Measurements from ENCODE around the gene GATA3.

Gene GATA3

DNA sequence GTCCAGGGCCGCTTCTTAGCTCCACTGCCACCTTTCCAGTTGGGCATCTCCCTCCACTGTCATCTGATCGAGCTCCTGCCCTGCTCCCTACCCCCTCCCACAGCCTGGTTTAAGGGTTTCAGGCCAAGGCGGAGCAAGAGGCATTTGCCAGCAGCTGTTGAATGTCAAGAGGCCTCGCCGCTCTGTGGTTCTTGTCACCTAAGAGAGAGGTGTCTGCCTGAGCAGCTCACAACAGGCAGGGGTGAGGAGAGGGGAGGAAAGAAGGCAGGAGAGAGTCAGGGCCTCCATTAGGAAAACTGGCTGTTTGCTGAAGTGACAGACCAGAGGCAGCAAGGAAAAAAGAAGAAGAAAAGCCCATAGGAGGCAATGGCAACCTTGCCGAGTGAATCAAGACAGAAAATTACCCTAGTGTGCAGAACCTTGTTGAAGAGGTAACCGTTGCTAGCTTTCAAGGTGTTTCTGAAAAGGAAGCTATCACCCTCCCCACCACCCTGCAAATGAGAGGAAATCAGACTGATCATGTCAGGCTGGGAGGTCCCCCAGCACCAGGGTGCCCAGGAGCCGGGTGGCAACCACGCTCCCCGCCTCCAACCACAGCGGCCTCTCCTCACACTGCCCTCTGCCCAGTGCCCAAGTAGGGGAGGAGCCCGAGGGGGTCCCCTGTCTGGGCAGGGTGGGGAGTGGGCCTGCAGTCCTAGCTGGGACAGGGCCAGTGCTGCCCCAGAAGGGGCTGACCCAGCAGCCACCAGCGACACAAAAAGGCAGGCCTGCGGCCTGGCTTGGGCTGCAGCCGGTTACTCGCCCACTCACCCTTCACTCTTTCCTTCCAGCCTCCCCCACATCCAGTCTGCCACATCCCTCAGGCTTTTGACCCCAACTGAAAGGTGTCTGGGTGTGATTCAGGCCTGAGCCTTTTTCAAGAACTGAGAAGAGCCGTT, 7.1 kb downstream of the GATA3 start:
- TF ChIP-seq SPI1 (IDR thresholded peaks at IDR 0.05; ENCODE audit: low read depth, low read length) (peak; percentile 33; the same call in 1 of the 2 replicates), POLR2A (IDR thresholded peaks at IDR 0.05; ENCODE audit: low read depth, low read length) (no peak)
- no peak for DNase-seq (ENCODE audit: insufficient read length, low spot score)
- FAIRE-seq = no peak

DNA sequence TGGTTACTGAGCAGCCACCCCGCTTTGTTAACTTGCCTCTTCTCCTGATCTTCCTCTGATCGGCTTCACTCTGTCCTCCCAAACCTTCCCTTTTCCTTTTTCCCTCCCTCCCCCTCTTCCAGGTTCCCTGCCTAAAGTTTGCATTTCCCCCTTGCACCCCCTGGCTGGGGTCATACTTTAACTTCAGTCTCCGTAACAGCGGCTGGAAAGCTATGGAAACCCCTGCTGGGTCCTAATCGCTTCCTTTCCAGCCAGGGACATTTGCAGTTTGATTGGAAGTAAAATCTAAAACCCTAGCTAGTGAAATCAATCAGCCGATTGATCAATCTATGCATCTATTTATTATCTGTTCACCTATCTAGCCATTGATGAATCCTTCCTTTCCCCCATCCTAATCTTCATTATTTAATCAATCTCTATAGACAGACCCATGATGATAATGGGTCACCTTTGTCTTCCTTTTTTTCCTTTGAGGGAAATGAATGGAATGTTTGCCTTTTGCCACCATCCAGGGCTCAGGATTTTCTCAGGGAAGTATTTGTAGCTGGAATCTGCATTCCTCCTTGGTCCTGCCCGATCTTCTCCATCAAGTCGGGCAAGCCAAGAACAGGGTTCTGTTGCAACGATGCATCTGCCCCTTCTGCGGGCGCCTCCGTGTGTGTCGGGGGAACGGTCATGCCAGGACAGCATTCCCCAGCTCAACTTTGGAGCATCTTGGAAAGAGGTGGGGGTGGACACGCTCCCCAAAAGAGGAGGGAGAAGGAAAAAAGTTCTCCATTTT, 8.8 kb downstream of the GATA3 start:
- FAIRE-seq (no peak), DNase-seq (ENCODE audit: insufficient read length, low spot score) (no peak)
- TF ChIP-seq POLR2A (IDR thresholded peaks at IDR 0.05; ENCODE audit: low read depth, low read length) (no peak), POLR2AphosphoS5 (IDR thresholded peaks at IDR 0.05; ENCODE audit: low read depth, low read length) (no peak), PAX5 (IDR thresholded peaks at IDR 0.05; ENCODE audit: insufficient read depth, low read length, severe bottlenecking) (no peak), SPI1 (IDR thresholded peaks at IDR 0.05; ENCODE audit: low read depth, low read length) (no peak), POU2F2 (IDR thresholded peaks at IDR 0.05; ENCODE audit: low read depth, low read length) (no peak), TAF1 (IDR thresholded peaks at IDR 0.05; ENCODE audit: low read depth, low read length) (no peak)

DNA sequence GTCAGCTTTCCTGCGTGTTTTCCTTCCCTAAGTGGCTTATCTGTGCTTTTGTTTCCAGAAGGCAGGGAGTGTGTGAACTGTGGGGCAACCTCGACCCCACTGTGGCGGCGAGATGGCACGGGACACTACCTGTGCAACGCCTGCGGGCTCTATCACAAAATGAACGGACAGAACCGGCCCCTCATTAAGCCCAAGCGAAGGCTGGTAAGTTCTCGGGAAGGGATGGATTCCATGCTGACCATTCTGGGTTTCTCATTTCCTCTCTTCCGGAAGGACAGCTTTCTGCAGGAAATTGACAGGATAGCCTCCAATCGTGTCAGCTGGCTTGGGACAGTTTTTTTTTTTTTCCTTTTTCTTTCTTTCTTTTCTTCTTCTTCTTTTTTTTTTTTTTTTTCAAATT, 9.4 kb downstream of the GATA3 start:
- no peak for FAIRE-seq
- DNase-seq (ENCODE audit: insufficient read length, low spot score) = no peak
- TF ChIP-seq TAF1 (IDR thresholded peaks at IDR 0.05; ENCODE audit: low read depth, low read length) (no peak), POLR2A (IDR thresholded peaks at IDR 0.05; ENCODE audit: low read depth, low read length) (no peak), POLR2AphosphoS5 (IDR thresholded peaks at IDR 0.05; ENCODE audit: low read depth, low read length) (no peak), PAX5 (IDR thresholded peaks at IDR 0.05; ENCODE audit: insufficient read depth, low read length, severe bottlenecking) (no peak), SPI1 (IDR thresholded peaks at IDR 0.05; ENCODE audit: low read depth, low read length) (no peak), POU2F2 (IDR thresholded peaks at IDR 0.05; ENCODE audit: low read depth, low read length) (no peak)

DNA sequence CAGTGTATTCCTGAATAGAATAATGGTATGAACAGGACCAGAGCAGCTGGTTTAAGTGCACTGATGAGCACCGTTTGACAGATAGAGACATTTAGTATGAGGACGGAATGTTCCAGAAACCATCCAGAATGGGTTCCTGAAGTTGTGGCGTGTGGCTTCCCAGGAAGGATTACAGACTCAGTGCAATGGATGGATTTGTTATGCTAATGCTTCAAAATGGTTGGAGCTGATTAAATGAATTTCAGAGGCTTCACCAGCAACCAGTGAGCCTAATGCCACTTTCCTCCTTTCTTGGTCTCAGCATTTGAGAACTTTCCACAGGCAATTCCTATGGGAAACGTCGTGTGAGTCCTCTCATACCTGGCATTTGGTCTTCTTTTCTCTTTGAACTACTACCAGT, 9.9 kb downstream of the GATA3 start:
- no peak for FAIRE-seq
- DNase-seq (ENCODE audit: insufficient read length, low spot score) = no peak
- TF ChIP-seq TAF1 (IDR thresholded peaks at IDR 0.05; ENCODE audit: low read depth, low read length) (no peak), SPI1 (IDR thresholded peaks at IDR 0.05; ENCODE audit: low read depth, low read length) (no peak)

DNA sequence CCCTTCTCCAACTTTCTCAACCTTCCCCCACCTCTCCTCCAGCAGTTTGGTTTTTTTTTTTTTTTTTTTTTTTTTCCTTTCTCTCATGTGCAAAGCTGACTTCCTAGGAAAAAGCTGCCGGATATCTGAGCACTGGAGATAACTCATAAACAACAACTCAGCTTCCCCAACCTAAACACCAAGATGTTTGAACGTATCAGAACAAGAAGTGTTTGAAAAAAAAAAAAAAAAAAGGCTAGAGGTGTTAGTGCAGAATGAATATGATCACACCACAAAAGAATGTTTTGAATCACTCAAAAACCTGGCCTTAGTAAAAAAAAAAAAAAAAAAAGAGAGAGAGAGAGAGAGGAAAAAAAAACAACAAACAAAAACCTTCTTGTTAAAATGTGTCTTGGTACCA, 11.2 kb downstream of the GATA3 start:
- no peak for TF ChIP-seq SPI1 (IDR thresholded peaks at IDR 0.05; ENCODE audit: low read depth, low read length)
- TF ChIP-seq PAX5 (IDR thresholded peaks at IDR 0.05; ENCODE audit: insufficient read depth, low read length, severe bottlenecking) = no peak
- no peak for TF ChIP-seq POLR2AphosphoS5 (IDR thresholded peaks at IDR 0.05; ENCODE audit: low read depth, low read length)
- no peak for TF ChIP-seq TAF1 (IDR thresholded peaks at IDR 0.05; ENCODE audit: low read depth, low read length)
- TF ChIP-seq POU2F2 (IDR thresholded peaks at IDR 0.05; ENCODE audit: low read depth, low read length) = no peak
- no peak for TF ChIP-seq POLR2A (IDR thresholded peaks at IDR 0.05; ENCODE audit: low read depth, low read length)
- no peak for FAIRE-seq
- no peak for DNase-seq (ENCODE audit: insufficient read length, low spot score)

DNA sequence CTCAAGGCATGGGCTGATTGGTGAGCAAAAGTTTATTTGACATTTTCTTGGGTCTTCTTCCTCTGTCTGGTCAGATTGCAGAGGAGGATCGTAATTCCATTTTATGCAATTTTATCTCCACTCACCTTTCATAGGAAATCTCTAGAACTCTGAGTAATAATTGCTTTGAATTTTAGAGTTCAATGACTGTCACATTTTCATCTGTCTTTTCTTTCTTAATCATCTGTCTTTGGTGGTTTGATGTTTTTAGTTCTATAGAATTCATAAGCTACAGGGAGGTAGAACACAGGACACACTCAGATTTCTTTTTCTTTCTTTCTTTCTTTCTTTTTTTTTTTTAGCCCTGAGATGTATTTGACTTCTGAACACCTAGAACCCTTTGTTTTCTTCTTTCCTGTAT, 11.6 kb downstream of the GATA3 start:
- TF ChIP-seq TAF1 (IDR thresholded peaks at IDR 0.05; ENCODE audit: low read depth, low read length) (no peak), POU2F2 (IDR thresholded peaks at IDR 0.05; ENCODE audit: low read depth, low read length) (no peak), SPI1 (IDR thresholded peaks at IDR 0.05; ENCODE audit: low read depth, low read length) (no peak), POLR2AphosphoS5 (IDR thresholded peaks at IDR 0.05; ENCODE audit: low read depth, low read length) (no peak), PAX5 (IDR thresholded peaks at IDR 0.05; ENCODE audit: insufficient read depth, low read length, severe bottlenecking) (no peak), POLR2A (IDR thresholded peaks at IDR 0.05; ENCODE audit: low read depth, low read length) (no peak)
- FAIRE-seq = no peak
- no peak for DNase-seq (ENCODE audit: insufficient read length, low spot score)

DNA sequence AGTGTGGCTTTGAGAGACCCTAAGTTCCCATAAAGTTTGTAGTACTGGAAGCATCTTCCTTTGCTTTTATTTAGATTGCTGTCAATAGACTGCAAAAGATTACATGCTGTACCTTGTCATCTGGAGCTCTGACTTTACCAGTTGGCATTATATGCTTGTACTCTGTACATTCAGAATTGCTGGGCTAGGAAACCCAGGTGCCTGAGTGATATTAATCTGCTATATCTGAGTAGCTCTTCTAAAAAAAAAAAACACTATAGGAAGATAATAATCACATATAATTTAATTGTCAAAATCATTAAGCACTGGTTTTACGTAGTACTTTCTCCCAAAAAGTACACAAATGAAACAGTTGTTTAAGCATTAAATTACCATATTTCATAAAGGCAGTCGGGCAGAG, 12.3 kb downstream of the GATA3 start:
- FAIRE-seq (no peak), DNase-seq (ENCODE audit: insufficient read length, low spot score) (no peak)
- TF ChIP-seq POLR2AphosphoS5 (IDR thresholded peaks at IDR 0.05; ENCODE audit: low read depth, low read length) = no peak

DNA sequence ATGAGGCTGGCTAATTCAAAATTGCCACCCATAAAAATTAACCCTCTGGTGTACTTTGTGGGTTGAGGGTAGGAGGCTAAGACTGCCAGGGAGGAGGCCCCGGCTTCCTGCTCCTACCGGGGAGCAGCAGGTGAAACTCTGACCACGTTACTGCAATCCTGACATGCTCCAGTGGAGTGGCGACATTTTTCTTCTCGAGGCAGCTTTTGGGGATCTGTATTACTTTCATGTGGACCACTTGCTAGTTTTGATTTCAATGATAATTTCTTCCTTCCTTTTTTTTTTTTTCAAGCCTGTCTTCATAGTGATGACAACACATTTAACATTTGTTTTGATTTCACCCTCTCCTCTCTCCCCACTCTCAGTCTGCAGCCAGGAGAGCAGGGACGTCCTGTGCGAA, 14.6 kb downstream of the GATA3 start:
- TF ChIP-seq SPI1 (IDR thresholded peaks at IDR 0.05; ENCODE audit: low read depth, low read length) (no peak), POU2F2 (IDR thresholded peaks at IDR 0.05; ENCODE audit: low read depth, low read length) (no peak), TAF1 (IDR thresholded peaks at IDR 0.05; ENCODE audit: low read depth, low read length) (no peak), PAX5 (IDR thresholded peaks at IDR 0.05; ENCODE audit: insufficient read depth, low read length, severe bottlenecking) (no peak), POLR2AphosphoS5 (IDR thresholded peaks at IDR 0.05; ENCODE audit: low read depth, low read length) (no peak), POLR2A (IDR thresholded peaks at IDR 0.05; ENCODE audit: low read depth, low read length) (no peak)
- DNase-seq (ENCODE audit: insufficient read length, low spot score) = no peak
- FAIRE-seq = peak; percentile 5

DNA sequence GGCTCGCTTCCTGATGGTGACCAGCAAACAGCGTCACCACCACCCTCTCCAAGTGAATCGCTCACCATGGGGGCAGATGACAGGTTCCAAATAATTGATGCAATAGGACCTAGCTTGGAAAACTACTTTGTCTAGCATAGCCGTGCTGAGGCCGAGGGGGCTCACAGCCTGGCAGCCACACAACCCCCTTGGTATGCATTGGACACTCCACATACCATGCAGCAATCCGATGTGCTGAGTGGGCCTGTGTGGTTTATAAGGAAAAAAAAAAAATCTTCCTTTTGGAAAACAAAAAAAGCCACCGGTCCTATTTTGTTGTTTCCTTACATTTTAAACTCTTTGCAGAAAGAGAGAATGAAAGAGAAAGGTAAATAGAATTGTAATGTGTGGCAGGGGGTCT, 15.1 kb downstream of the GATA3 start:
- TF ChIP-seq TAF1 (IDR thresholded peaks at IDR 0.05; ENCODE audit: low read depth, low read length) (no peak), SPI1 (IDR thresholded peaks at IDR 0.05; ENCODE audit: low read depth, low read length) (no peak), POU2F2 (IDR thresholded peaks at IDR 0.05; ENCODE audit: low read depth, low read length) (no peak), POLR2A (IDR thresholded peaks at IDR 0.05; ENCODE audit: low read depth, low read length) (no peak), POLR2AphosphoS5 (IDR thresholded peaks at IDR 0.05; ENCODE audit: low read depth, low read length) (no peak), PAX5 (IDR thresholded peaks at IDR 0.05; ENCODE audit: insufficient read depth, low read length, severe bottlenecking) (no peak)
- FAIRE-seq = no peak
- no peak for DNase-seq (ENCODE audit: insufficient read length, low spot score)

DNA sequence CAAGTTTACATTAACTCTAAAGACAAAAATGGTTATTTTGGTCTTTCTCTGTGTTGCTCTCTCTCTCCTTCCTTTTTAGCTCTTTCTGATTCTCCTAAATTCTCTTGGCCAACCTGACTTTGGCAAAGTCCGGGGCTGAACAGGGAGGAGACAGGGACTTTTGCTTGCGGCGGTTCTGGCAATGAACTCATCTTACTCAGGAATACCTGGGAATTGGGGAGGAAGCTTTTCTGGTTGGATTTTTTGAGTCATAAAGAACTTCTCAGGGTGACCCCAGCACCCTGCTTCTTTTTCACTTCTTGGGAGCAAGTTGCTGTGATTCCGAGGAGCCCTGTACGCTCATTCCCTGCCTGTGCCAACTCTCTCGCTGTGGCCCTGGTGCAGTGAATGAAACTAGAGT, 16.0 kb downstream of the GATA3 start:
- FAIRE-seq = no peak
- no peak for TF ChIP-seq SPI1 (IDR thresholded peaks at IDR 0.05; ENCODE audit: low read depth, low read length)
- no peak for TF ChIP-seq PAX5 (IDR thresholded peaks at IDR 0.05; ENCODE audit: insufficient read depth, low read length, severe bottlenecking)
- TF ChIP-seq POLR2AphosphoS5 (IDR thresholded peaks at IDR 0.05; ENCODE audit: low read depth, low read length) = no peak
- TF ChIP-seq POU2F2 (IDR thresholded peaks at IDR 0.05; ENCODE audit: low read depth, low read length) = no peak
- no peak for TF ChIP-seq TAF1 (IDR thresholded peaks at IDR 0.05; ENCODE audit: low read depth, low read length)
- TF ChIP-seq POLR2A (IDR thresholded peaks at IDR 0.05; ENCODE audit: low read depth, low read length) = no peak
- no peak for DNase-seq (ENCODE audit: insufficient read length, low spot score)

Data from GM12891 (cell line).